ENCODE measurements around the gene ZNF14. TPM values are rescaled to one million over a fixed set of nuclear protein-coding genes. Genes with fewer than 3 reads are reported as not detected.

ZNF14 gene
- total and polyA plus RNA-seq, 2 experiments from 2014 or later: 4.6 to 7.3 TPM

DNA sequence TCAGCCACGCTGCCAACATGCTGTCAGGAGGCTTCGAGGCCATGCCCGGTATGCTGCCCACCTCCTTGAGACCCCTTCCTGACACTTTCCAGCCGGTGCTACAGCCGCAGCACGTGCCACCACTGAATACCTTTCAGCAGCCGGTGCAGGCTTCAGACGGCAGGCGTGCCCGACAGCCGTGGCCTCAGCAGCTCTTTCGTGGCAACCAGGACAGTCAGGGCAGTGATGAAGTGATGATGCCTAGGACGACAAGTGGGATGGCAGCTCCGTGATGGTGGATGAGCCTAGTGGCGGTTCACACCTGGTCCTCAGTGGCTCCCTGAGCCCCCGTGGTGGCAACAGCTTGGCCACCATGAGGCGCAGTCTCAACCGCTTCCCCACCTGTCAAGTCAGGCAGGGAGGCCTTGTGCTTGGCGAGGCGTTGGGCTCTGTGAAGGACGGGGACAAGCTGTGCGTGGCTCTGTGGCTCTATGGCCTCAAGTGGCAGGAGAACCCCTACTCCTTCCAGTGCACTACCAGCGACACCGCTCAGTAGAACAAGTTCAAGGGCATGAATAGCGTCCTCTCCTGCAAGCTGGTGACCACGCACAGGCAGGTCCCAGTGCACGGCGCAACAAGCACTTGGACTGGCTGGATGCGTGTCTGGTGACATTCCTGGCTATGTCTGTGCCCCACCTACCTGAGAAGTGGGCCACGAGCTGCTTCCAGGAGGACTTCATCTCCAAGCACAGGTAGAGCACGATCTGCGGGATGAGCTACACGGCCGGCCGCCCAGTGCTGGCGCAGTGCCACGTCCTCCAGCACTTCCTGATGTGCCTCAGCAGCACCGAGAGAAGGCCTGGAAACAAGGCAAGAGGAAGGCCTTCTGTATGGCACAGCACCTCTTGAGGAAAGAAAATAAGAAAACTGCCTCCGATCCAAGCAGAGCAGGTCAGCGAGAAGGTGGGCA lies 18.2 kb upstream of the ZNF14 start:
- no peaks in the 10 kb centered on the region for H3K9me3 ChIP-seq (ENCODE audit: low read depth)
- no peaks in the 10 kb centered on the region for H3K79me2 ChIP-seq
- no peak overlapping the region for H3K4me2 ChIP-seq
- H3K27me3 ChIP-seq: no peaks in the 10 kb centered on the region
- TF ChIP-seq, protein P1, sequence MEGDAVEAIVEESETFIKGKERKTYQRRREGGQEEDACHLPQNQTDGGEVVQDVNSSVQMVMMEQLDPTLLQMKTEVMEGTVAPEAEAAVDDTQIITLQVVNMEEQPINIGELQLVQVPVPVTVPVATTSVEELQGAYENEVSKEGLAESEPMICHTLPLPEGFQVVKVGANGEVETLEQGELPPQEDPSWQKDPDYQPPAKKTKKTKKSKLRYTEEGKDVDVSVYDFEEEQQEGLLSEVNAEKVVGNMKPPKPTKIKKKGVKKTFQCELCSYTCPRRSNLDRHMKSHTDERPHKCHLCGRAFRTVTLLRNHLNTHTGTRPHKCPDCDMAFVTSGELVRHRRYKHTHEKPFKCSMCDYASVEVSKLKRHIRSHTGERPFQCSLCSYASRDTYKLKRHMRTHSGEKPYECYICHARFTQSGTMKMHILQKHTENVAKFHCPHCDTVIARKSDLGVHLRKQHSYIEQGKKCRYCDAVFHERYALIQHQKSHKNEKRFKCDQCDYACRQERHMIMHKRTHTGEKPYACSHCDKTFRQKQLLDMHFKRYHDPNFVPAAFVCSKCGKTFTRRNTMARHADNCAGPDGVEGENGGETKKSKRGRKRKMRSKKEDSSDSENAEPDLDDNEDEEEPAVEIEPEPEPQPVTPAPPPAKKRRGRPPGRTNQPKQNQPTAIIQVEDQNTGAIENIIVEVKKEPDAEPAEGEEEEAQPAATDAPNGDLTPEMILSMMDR (IDR thresholded peaks at IDR 0.05; ENCODE audit: poor library complexity): no peak
- no peak for TF ChIP-seq EZH2phosphoT487 (IDR thresholded peaks at IDR 0.05; ENCODE audit: low read depth, severe bottlenecking, unreplicated experiment)
- no peak for TF ChIP-seq EZH2 (IDR thresholded peaks at IDR 0.05; ENCODE audit: borderline replicate concordance)
- no peak overlapping the region for H3K4me3 ChIP-seq
- H3K9me2 ChIP-seq (replicated peaks; ENCODE audit: insufficient read depth): no peaks in the 10 kb centered on the region
- H3K36me3 ChIP-seq (replicated peaks; ENCODE audit: insufficient read depth, low read depth): no peaks in the 10 kb centered on the region
- H3K27ac ChIP-seq: no peak overlapping the region
- H2AFZ ChIP-seq: no peak overlapping the region
- no peak for DNase-seq (ENCODE audit: low spot score)
- WGBS (ENCODE audit: low lambda C conversion rate, missing lambda C conversion rate): 96% methylated on average over 39 of the region's 40 CpGs
- H4K20me1 ChIP-seq (ENCODE audit: insufficient read depth, poor library complexity, severe bottlenecking): no peaks in the 10 kb centered on the region
- H3K4me1 ChIP-seq (ENCODE audit: insufficient read depth): no peaks in the 10 kb centered on the region

DNA sequence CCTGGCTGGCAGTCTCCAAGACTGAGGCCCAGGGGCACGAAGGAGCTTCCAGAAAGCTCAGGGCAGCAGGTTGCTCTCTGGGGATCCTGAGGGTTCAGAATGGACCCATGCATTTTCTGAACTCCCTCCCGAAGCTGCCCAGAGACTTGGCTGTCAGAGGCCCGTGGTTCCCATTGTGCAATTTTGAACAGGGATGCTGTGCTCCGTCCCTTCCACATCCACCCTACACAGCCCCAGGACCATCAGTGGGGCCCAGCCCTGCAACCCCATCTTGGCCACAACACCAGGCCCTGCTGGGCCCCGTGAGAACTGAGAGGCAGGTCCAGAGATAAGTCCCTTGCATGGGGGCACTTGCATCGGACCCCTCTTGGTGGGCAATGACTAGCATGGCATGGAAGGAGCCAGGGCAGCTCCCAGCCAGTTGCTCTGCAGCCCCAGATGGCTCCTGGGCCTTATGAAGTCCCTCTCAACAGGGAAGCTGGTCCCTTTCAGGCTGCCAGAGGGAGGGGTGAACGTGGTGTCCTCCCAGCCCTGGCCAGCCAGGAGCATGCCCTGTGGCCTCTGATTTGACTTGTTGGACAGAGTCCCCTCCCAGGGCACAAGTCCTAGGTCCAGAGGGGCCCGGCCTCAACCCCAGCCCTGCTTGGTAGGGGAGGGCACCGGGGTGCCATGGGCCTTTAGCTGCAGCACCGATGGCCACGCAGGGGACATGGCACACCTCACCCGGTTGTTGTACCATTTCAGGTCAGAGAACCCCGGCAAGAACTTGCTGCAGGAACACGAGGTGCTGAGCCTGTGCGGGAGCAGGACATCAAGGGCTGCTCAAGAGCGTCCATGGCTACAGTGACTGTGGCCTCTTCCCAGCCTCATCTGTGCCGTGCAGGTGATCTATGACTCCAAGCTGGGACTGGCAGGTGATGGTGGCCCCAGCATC lies 17.3 kb upstream of the ZNF14 start:
- Histone ChIP-seq H3K27me3 (no peaks in the 10 kb centered on the region), H2AFZ (no peak overlapping the region), H3K79me2 (no peaks in the 10 kb centered on the region), H3K4me1 (ENCODE audit: insufficient read depth) (no peaks in the 10 kb centered on the region), H3K4me3 (no peak overlapping the region), H3K9me3 (ENCODE audit: low read depth) (no peaks in the 10 kb centered on the region), H3K9me2 (replicated peaks; ENCODE audit: insufficient read depth) (no peaks in the 10 kb centered on the region), H3K27ac (no peak overlapping the region), H4K20me1 (ENCODE audit: insufficient read depth, poor library complexity, severe bottlenecking) (no peaks in the 10 kb centered on the region), H3K4me2 (no peak overlapping the region), H3K36me3 (replicated peaks; ENCODE audit: insufficient read depth, low read depth) (no peaks in the 10 kb centered on the region)
- WGBS (ENCODE audit: low lambda C conversion rate, missing lambda C conversion rate): 89% methylated on average over 17 of the region's 17 CpGs
- no peak for DNase-seq (ENCODE audit: low spot score)
- TF ChIP-seq, protein P1 (IDR thresholded peaks at IDR 0.05; ENCODE audit: poor library complexity): no peak
- no peak for TF ChIP-seq EZH2phosphoT487 (IDR thresholded peaks at IDR 0.05; ENCODE audit: low read depth, severe bottlenecking, unreplicated experiment)
- no peak for TF ChIP-seq EZH2 (IDR thresholded peaks at IDR 0.05; ENCODE audit: borderline replicate concordance)

DNA sequence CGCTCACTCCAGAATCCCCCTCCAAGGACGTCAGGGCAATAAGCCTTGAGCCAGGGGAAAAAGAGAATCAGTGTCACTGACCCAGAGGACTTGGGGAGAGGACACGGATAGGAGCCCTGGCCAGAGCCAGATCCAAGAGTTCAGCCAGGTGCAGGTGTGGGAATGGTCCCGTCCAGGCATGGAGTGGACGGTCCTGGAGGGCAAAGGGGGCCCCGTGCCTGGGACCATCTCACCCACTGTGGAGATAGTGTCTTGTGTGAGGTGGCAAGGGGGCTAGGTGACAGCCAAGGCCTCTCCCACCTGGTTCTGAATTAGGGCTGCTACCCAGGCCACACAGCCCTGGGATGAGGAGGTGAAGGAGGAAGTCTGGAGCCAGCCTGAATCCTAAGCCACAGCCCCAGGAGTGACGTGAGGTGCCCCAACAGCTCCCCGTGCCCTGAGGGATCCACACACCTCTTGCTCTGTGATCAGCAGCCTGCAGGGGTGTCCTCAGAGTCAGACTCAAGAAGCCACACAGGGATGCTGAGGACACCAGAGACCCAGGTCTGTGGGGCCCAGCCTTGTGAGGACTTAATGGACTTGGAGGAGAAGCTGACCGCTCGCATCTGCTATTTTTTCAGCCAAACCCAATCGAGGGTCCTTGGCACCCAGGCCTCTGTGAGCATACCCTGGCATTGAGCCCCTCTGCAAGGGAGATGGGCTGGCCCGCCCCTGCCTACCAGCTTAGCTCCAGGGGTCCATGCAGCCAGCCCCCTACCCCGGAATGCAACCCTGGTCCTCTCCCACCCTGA lies 16.4 kb upstream of the ZNF14 start:
- no peak for DNase-seq (ENCODE audit: low spot score)
- Histone ChIP-seq H3K27me3 (no peaks in the 10 kb centered on the region), H3K36me3 (replicated peaks; ENCODE audit: insufficient read depth, low read depth) (no peaks in the 10 kb centered on the region), H3K9me2 (replicated peaks; ENCODE audit: insufficient read depth) (no peaks in the 10 kb centered on the region), H3K4me3 (no peak overlapping the region), H3K4me1 (ENCODE audit: insufficient read depth) (no peaks in the 10 kb centered on the region), H3K79me2 (no peaks in the 10 kb centered on the region), H4K20me1 (ENCODE audit: insufficient read depth, poor library complexity, severe bottlenecking) (no peaks in the 10 kb centered on the region), H2AFZ (no peak overlapping the region), H3K9me3 (ENCODE audit: low read depth) (no peaks in the 10 kb centered on the region), H3K4me2 (no peak overlapping the region), H3K27ac (no peak overlapping the region)
- TF ChIP-seq, protein P1 (IDR thresholded peaks at IDR 0.05; ENCODE audit: poor library complexity): no peak
- TF ChIP-seq EZH2phosphoT487 (IDR thresholded peaks at IDR 0.05; ENCODE audit: low read depth, severe bottlenecking, unreplicated experiment): no peak
- no peak for TF ChIP-seq EZH2 (IDR thresholded peaks at IDR 0.05; ENCODE audit: borderline replicate concordance)
- 81% methylated on average over 13 of the region's 13 CpGs for WGBS (ENCODE audit: low lambda C conversion rate, missing lambda C conversion rate)

Measured in hepatocyte (in vitro differentiated cells).